ENCODE measurements around the gene ATF2. TPM values are rescaled to one million over a fixed set of nuclear protein-coding genes. Genes with fewer than 3 reads are reported as not detected.

The ATF2 gene
- total and polyA plus RNA-seq, 2 of the 4 experiments (the other 2 are of a cell fraction) = 23.2 to 60.0 TPM

- no peak overlapping the region for H3K18ac ChIP-seq (ENCODE audit: low read depth, low read length)
- no peak overlapping the region for H4K8ac ChIP-seq (ENCODE audit: low read depth in 2 of 2, low read length in 2 of 2)
- H3K36me3 ChIP-seq (ENCODE audit: control insufficient read depth, insufficient read depth, low read length) = no peaks in the 10 kb centered on the region
- H2BK15ac ChIP-seq (ENCODE audit: low read depth, low read length) = no peak overlapping the region
- no peak overlapping the region for H2AFZ ChIP-seq (replicated peaks; ENCODE audit: low read length, poor library complexity)
- H4K91ac ChIP-seq (ENCODE audit: insufficient read depth, low read depth, low read length) = no peak overlapping the region
- no peak overlapping the region for H2BK120ac ChIP-seq (ENCODE audit: low read depth, low read length)
- peak; percentile 41 for DNase-seq
- TF ChIP-seq CHD1 (IDR thresholded peaks at IDR 0.05; ENCODE audit: low read depth, low read length) (no peak), FOS (IDR thresholded peaks at IDR 0.05; ENCODE audit: low read depth, low read length) (0 out of 2 replicates have a peak, but pooled peaks have one; percentile 14)
- BruUV-seq (replicated peaks) = no TSS peak
- ChIA-PET POLR2A (ENCODE audit: unreplicated experiment) (no interaction called here), CTCF (no interaction called here)
- H3K4me1 ChIP-seq (ENCODE audit: control insufficient read depth, insufficient read depth, low read length) = no peaks in the 10 kb centered on the region
- dilution Hi-C loops (cut with HindIII; ENCODE audit: low sequenced_read_pairs, unreplicated experiment) = no loop called here
- H2BK20ac ChIP-seq (ENCODE audit: low read depth, low read length) = no peak overlapping the region
- no peak overlapping the region for H2AK5ac ChIP-seq (ENCODE audit: low read depth, low read length)
- no peak overlapping the region for H3K14ac ChIP-seq (replicated peaks; ENCODE audit: low read depth, low read length)
- H2AK9ac ChIP-seq (replicated peaks; ENCODE audit: low read depth, low read length, poor library complexity) = no peak overlapping the region
- no peak overlapping the region for H2BK5ac ChIP-seq (ENCODE audit: low read depth, low read length, poor library complexity, severe bottlenecking)
- H3K4me3 ChIP-seq (ENCODE audit: insufficient read depth, low read depth, low read length) = no peak overlapping the region
- no CpG with 5 or more reads among the region's 3 CpGs for WGBS, 2 experiments (ENCODE audit: extremely low coverage in 2 of 2, insufficient read length in 1 of 2)
- no peak overlapping the region for H3K23ac ChIP-seq (ENCODE audit: low read depth, low read length)
- no peak overlapping the region for H3K9ac ChIP-seq (ENCODE audit: low read depth, low read length)
- H3K4ac ChIP-seq (ENCODE audit: low read depth, low read length) = no peak overlapping the region
- no peak overlapping the region for H3K56ac ChIP-seq (ENCODE audit: extremely low read depth, insufficient read depth, low read length)
- no peaks in the 10 kb centered on the region for H3K79me1 ChIP-seq (ENCODE audit: low read depth in 1 of 2, low read length in 2 of 2)
- intact Hi-C loops (cut with micrococcal nuclease) = no loop called here
- H3K27me3 ChIP-seq (ENCODE audit: control insufficient read depth, insufficient read depth, low read length) = peaks cover 4% of the 10 kb centered on the region
- ATAC-seq (ENCODE audit: low read depth) = peak; percentile 59
- no peak overlapping the region for H4K5ac ChIP-seq (ENCODE audit: low read depth, low read length)
- H3K27ac ChIP-seq (ENCODE audit: insufficient read depth, low read length) = no peak overlapping the region
- no peak overlapping the region for H3K4me2 ChIP-seq (ENCODE audit: low read depth, low read length)
- H4K20me1 ChIP-seq (ENCODE audit: insufficient read depth, low read length) = no peaks in the 10 kb centered on the region
- no peaks in the 10 kb centered on the region for H3K9me3 ChIP-seq (ENCODE audit: control insufficient read depth, insufficient read depth, low read length)
- in situ Hi-C loops (cut with MboI; ENCODE audit: low sequenced_read_pairs) = no loop called here
- no peaks in the 10 kb centered on the region for H3K9me1 ChIP-seq (ENCODE audit: insufficient read depth, low read length)
Measured at GRCh38 chr2:175205523-175205922, 37.5 kb upstream of the ATF2 start.

Measured in IMR-90 (cell line).